Trophoblast cell (in vitro differentiated cells and primary cell): Measurements from ENCODE around the gene SPATA2L.

Source experiments
- DNase-seq, 2 donors: peaks; one replicate each; pipeline ENCODE4 v3.0.0-alpha.2; 2016
- H2AFZ ChIP-seq: 2 replicates; pipeline ENCODE4 v1.6.1; 2013; ENCODE audit warnings: low read length, moderate library complexity, mild to moderate bottlenecking; ENCODE audit not compliant: insufficient read depth, poor library complexity
- H2AK5ac ChIP-seq: 2 replicates; pipeline ENCODE4 v1.6.1; 2013; ENCODE audit warnings: mild to moderate bottlenecking, low read length
- H2BK120ac ChIP-seq: 2 replicates; pipeline ENCODE4 v1.6.1; 2013; ENCODE audit warnings: low read length, mild to moderate bottlenecking, moderate library complexity; ENCODE audit not compliant: insufficient read depth, poor library complexity
- H2BK12ac ChIP-seq: 2 replicates; pipeline ENCODE4 v1.6.1; 2013; ENCODE audit warnings: mild to moderate bottlenecking, low read length, moderate library complexity
- H2BK5ac ChIP-seq: 2 replicates; pipeline ENCODE4 v1.6.1; 2013; ENCODE audit warnings: low read length, low read depth, moderate library complexity, mild to moderate bottlenecking; ENCODE audit not compliant: poor library complexity
- H3K14ac ChIP-seq: 2 replicates; pipeline ENCODE4 v1.6.1; 2013; ENCODE audit warnings: mild to moderate bottlenecking, low read length
- H3K18ac ChIP-seq: 2 replicates; pipeline ENCODE4 v1.6.1; 2013; ENCODE audit warnings: mild to moderate bottlenecking, low read length
- H3K23ac ChIP-seq: 2 replicates; pipeline ENCODE4 v1.6.1; 2013; ENCODE audit warnings: low read length
- H3K27ac ChIP-seq: 2 replicates; pipeline ENCODE4 v1.5.1; 2013; ENCODE audit warnings: low read depth, mild to moderate bottlenecking, inconsistent platforms, low read length, moderate library complexity
- H3K27me3 ChIP-seq: 2 replicates; pipeline ENCODE4 v1.6.1; 2013; ENCODE audit warnings: inconsistent platforms, mild to moderate bottlenecking, low read length, moderate library complexity; ENCODE audit not compliant: insufficient read depth
- H3K36me3 ChIP-seq, 2 experiments: 1 replicate in 1 of 2; 2 replicates in 1 of 2; pipeline ENCODE4 v1.6.1; 2013; ENCODE audit warnings: low read length in 2 of 2, mild to moderate bottlenecking in 2 of 2, moderate library complexity in 1 of 2; ENCODE audit not compliant: insufficient read depth in 2 of 2, control insufficient read depth in 1 of 2
- H3K4ac ChIP-seq: 2 replicates; pipeline ENCODE4 v1.6.1; 2013; ENCODE audit warnings: low read depth, mild to moderate bottlenecking, low read length, moderate library complexity
- H3K4me1 ChIP-seq, 2 experiments: 1 replicate in 1 of 2; 2 replicates in 1 of 2; pipeline ENCODE4 v1.6.1; 2013; ENCODE audit warnings: low read length in 2 of 2, mild to moderate bottlenecking in 2 of 2, moderate library complexity in 1 of 2; ENCODE audit not compliant: insufficient read depth in 2 of 2, control insufficient read depth in 1 of 2
- H3K4me2 ChIP-seq: 2 replicates; pipeline ENCODE4 v1.6.1; 2013; ENCODE audit warnings: inconsistent platforms, mild to moderate bottlenecking, low read length, moderate library complexity
- H3K4me3 ChIP-seq: 2 replicates; pipeline ENCODE4 v1.5.1; 2013; ENCODE audit warnings: mild to moderate bottlenecking, low read depth, low read length, inconsistent platforms
- H3K79me1 ChIP-seq: one replicate; pipeline ENCODE4 v1.6.1; 2013; ENCODE audit warnings: low read length
- H3K79me2 ChIP-seq: 2 replicates; pipeline ENCODE4 v1.6.1; 2013; ENCODE audit warnings: low read length, mild to moderate bottlenecking; ENCODE audit not compliant: control insufficient read depth, insufficient read depth, poor library complexity
- H3K9ac ChIP-seq: 2 replicates; pipeline ENCODE4 v1.6.1; 2013; ENCODE audit warnings: mild to moderate bottlenecking, low read length
- H3K9me3 ChIP-seq: 2 replicates; pipeline ENCODE4 v1.6.1; 2013; ENCODE audit warnings: low read depth, mild to moderate bottlenecking, control low read depth, inconsistent platforms, low read length; ENCODE audit not compliant: insufficient read depth
- H4K12ac ChIP-seq: 2 replicates; pipeline ENCODE4 v1.6.1; 2013; ENCODE audit warnings: low read depth, mild to moderate bottlenecking, low read length, moderate library complexity
- H4K8ac ChIP-seq: 2 replicates; pipeline ENCODE4 v1.6.1; 2013; ENCODE audit warnings: low read depth, mild to moderate bottlenecking, low read length, moderate library complexity
- H4K91ac ChIP-seq: one replicate; pipeline ENCODE4 v1.6.1; 2013; ENCODE audit warnings: low read depth, mild to moderate bottlenecking, low read length, moderate library complexity
- WGBS: extraction: QIAGEN DNeasy Blood & Tissue Kit; methylation state at CpG from one replicate; pipeline ENCODE4 v1.1.7; 2013; ENCODE audit warnings: missing lambda C conversion rate; ENCODE audit not compliant: insufficient read length, insufficient coverage; ENCODE audit errors: extremely low coverage; 5-methylcytosine and 5-hydroxymethylcytosine counted together

The SPATA2L gene

GRCh38 chr16:89653656-89654295, 47.7 kb downstream of the SPATA2L start:
- no CpG with 5 or more reads among the region's 10 CpGs for WGBS
- H2AFZ ChIP-seq: no peak overlapping the region
- peaks cover 9 to 11% of the 10 kb centered on the region in 2 experiments for H3K4me1 ChIP-seq
- no peak overlapping the region for H4K91ac ChIP-seq
- H3K4me2 ChIP-seq: no peak overlapping the region
- no peak overlapping the region for H3K23ac ChIP-seq
- H3K18ac ChIP-seq: no peak overlapping the region
- DNase-seq: no peak
- no peak overlapping the region for H2BK12ac ChIP-seq
- peaks cover 6% of the 10 kb centered on the region for H3K79me1 ChIP-seq
- H2AK5ac ChIP-seq: no peak overlapping the region
- H3K36me3 ChIP-seq: peaks cover 31 to 32% of the 10 kb centered on the region in 2 experiments
- H3K4ac ChIP-seq: no peak overlapping the region
- peaks cover 17% of the 10 kb centered on the region for H3K79me2 ChIP-seq
- no peaks in the 10 kb centered on the region for H3K9me3 ChIP-seq
- H3K9ac ChIP-seq: no peak overlapping the region
- no peak overlapping the region for H3K14ac ChIP-seq
- H3K27ac ChIP-seq: no peak overlapping the region
- H3K4me3 ChIP-seq: no peak overlapping the region
- H3K27me3 ChIP-seq: no peaks in the 10 kb centered on the region
- no peak overlapping the region for H2BK120ac ChIP-seq
- H4K8ac ChIP-seq: no peak overlapping the region
- H2BK5ac ChIP-seq: no peak overlapping the region
- H4K12ac ChIP-seq: no peak overlapping the region

- no peak overlapping the region for H3K4me2 ChIP-seq
- H3K9ac ChIP-seq: no peak overlapping the region
Measured at GRCh38 chr16:89651584-89651983, 49.9 kb downstream of the SPATA2L start.

GRCh38 chr16:89646906-89647305, 54.6 kb downstream of the SPATA2L start:
- no peak overlapping the region for H2AFZ ChIP-seq
- H4K12ac ChIP-seq: no peak overlapping the region
- no peak overlapping the region for H2BK120ac ChIP-seq
- peak; percentile 21 to 36 for DNase-seq
- H2BK12ac ChIP-seq: no peak overlapping the region
- no peak overlapping the region for H4K8ac ChIP-seq
- H3K9ac ChIP-seq: no peak overlapping the region
- no peak overlapping the region for H3K23ac ChIP-seq
- no peak overlapping the region for H3K27ac ChIP-seq
- H2AK5ac ChIP-seq: no peak overlapping the region
- H3K79me1 ChIP-seq: no peaks in the 10 kb centered on the region
- H3K18ac ChIP-seq: no peak overlapping the region
- H3K36me3 ChIP-seq: peaks cover 59% of the 10 kb centered on the region in 2 experiments
- no peak overlapping the region for H4K91ac ChIP-seq
- H3K4me1 ChIP-seq: no peaks in the 10 kb centered on the region
- no peaks in the 10 kb centered on the region for H3K79me2 ChIP-seq
- H3K4me3 ChIP-seq: no peak overlapping the region
- no peak overlapping the region for H3K4me2 ChIP-seq
- H3K9me3 ChIP-seq: peaks cover 9% of the 10 kb centered on the region
- no peak overlapping the region for H2BK5ac ChIP-seq
- H3K4ac ChIP-seq: no peak overlapping the region
- WGBS: no CpG with 5 or more reads among the region's 12 CpGs
- no peaks in the 10 kb centered on the region for H3K27me3 ChIP-seq
- no peak overlapping the region for H3K14ac ChIP-seq

More at GRCh38 chr16:89651584-89651983, 49.9 kb downstream of the SPATA2L start:
- no peak overlapping the region for H2BK12ac ChIP-seq
- no peaks in the 10 kb centered on the region for H3K79me1 ChIP-seq
- no peak overlapping the region for H2BK5ac ChIP-seq
- no peak overlapping the region for H3K23ac ChIP-seq
- H2AK5ac ChIP-seq: no peak overlapping the region
- no peak overlapping the region for H3K14ac ChIP-seq
- no peak overlapping the region for H3K18ac ChIP-seq
- H2BK120ac ChIP-seq: no peak overlapping the region
- H3K4me3 ChIP-seq: no peak overlapping the region
- peaks cover 3% of the 10 kb centered on the region for H3K9me3 ChIP-seq
- no peak overlapping the region for H2AFZ ChIP-seq
- H4K12ac ChIP-seq: no peak overlapping the region
- no CpG with 5 or more reads among the region's 15 CpGs for WGBS
- no peak for DNase-seq
- H4K8ac ChIP-seq: no peak overlapping the region
- H3K4ac ChIP-seq: no peak overlapping the region
- no peak overlapping the region for H3K27ac ChIP-seq
- no peak overlapping the region for H4K91ac ChIP-seq
- peaks cover 46 to 47% of the 10 kb centered on the region in 2 experiments for H3K36me3 ChIP-seq
- H3K79me2 ChIP-seq: peaks cover 3% of the 10 kb centered on the region
- peaks cover 3 to 4% of the 10 kb centered on the region in 2 experiments for H3K4me1 ChIP-seq
- H3K27me3 ChIP-seq: no peaks in the 10 kb centered on the region
